IMR-90 (cell line): ENCODE results near the gene QKI. TPM values are rescaled to one million over a fixed set of nuclear protein-coding genes. Genes with fewer than 3 reads are reported as not detected.
"Not testable (repeated sequence)": the region's sequence is repeated elsewhere in the genome, so short reads cannot be mapped to it uniquely, and the experiment has no call there.

Experiments
- ATAC-seq: fragments of 200-7000 bp; cut with Tn5 transposase; 2 replicates; pipeline ENCODE4 v1.9.1; 2020; ENCODE audit warnings: low read depth, mild to moderate bottlenecking, moderate library complexity
- BruUV-seq: library from RNA; stranded (reverse); fragments of 400-500 nt; replicated peaks from 2 replicates; lab custom pipeline; 2021; lab: Mats Ljungman, UMichigan
- CTCF ChIA-PET: fragments of 300-600 bp; formaldehyde crosslinking; extraction: SDS; loops from one replicate; lab custom pipeline; 2021; ENCODE audit warnings: antibody characterized with exemption; lab: Yijun Ruan, JAX
- POLR2A ChIA-PET: fragments of 300-600 bp; sonication (Branson Sonifier 250); formaldehyde crosslinking; loops from one replicate; lab custom pipeline; 2022; ENCODE audit warnings: antibody characterized with exemption; ENCODE audit not compliant: unreplicated experiment; lab: Charles Lee
- DNase-seq: peaks from one replicate; pipeline ENCODE4 v3.0.0; 2013
- H2AFZ ChIP-seq: replicated peaks from 2 replicates; pipeline ENCODE3; 2013; ENCODE audit warnings: low read length, mild to moderate bottlenecking; ENCODE audit not compliant: poor library complexity
- H2AK5ac ChIP-seq: 2 replicates; pipeline ENCODE4 v1.6.1; 2013; ENCODE audit warnings: low read depth, low read length, inconsistent platforms
- H2AK9ac ChIP-seq: replicated peaks from 2 replicates; pipeline ENCODE3; 2013; ENCODE audit warnings: mild to moderate bottlenecking, low read depth, low read length, moderate library complexity; ENCODE audit not compliant: poor library complexity
- H2BK120ac ChIP-seq: 2 replicates; pipeline ENCODE4 v1.6.1; 2013; ENCODE audit warnings: low read depth, low read length, inconsistent platforms
- H2BK15ac ChIP-seq: 3 replicates; pipeline ENCODE4 v1.6.1; 2013; ENCODE audit warnings: low read depth, low read length, inconsistent platforms
- H2BK20ac ChIP-seq: 2 replicates; pipeline ENCODE4 v1.6.1; 2013; ENCODE audit warnings: low read depth, mild to moderate bottlenecking, inconsistent platforms, low read length, moderate library complexity
- H2BK5ac ChIP-seq: 2 replicates; pipeline ENCODE4 v1.6.1; 2013; ENCODE audit warnings: mild to moderate bottlenecking, low read depth, low read length, inconsistent platforms; ENCODE audit not compliant: poor library complexity, severe bottlenecking
- H3K14ac ChIP-seq: replicated peaks from 2 replicates; pipeline ENCODE4 v1.6.1; 2013; ENCODE audit warnings: low read depth, low read length, inconsistent platforms
- H3K18ac ChIP-seq: 2 replicates; pipeline ENCODE4 v1.6.1; 2013; ENCODE audit warnings: low read depth, low read length, control low read depth
- H3K23ac ChIP-seq: 2 replicates; pipeline ENCODE4 v1.6.1; 2013; ENCODE audit warnings: low read depth, low read length, inconsistent platforms
- H3K27ac ChIP-seq: 2 replicates; pipeline ENCODE4 v1.5.1; 2013; ENCODE audit warnings: mild to moderate bottlenecking, control low read depth, low read length; ENCODE audit not compliant: insufficient read depth
- H3K27me3 ChIP-seq: 2 replicates; pipeline ENCODE4 v1.6.1; 2013; ENCODE audit warnings: low read length; ENCODE audit not compliant: control insufficient read depth, insufficient read depth
- H3K36me3 ChIP-seq: 2 replicates; pipeline ENCODE4 v1.6.1; 2013; ENCODE audit warnings: low read length, mixed read lengths; ENCODE audit not compliant: control insufficient read depth, insufficient read depth
- H3K4ac ChIP-seq: 2 replicates; pipeline ENCODE4 v1.6.1; 2013; ENCODE audit warnings: low read depth, low read length, inconsistent platforms
- H3K4me1 ChIP-seq: 2 replicates; pipeline ENCODE4 v1.6.1; 2013; ENCODE audit warnings: low read length, mixed read lengths; ENCODE audit not compliant: control insufficient read depth, insufficient read depth
- H3K4me2 ChIP-seq: 2 replicates; pipeline ENCODE4 v1.6.1; 2013; ENCODE audit warnings: low read depth, mild to moderate bottlenecking, control low read depth, low read length, moderate library complexity
- H3K4me3 ChIP-seq: 2 replicates; pipeline ENCODE4 v1.5.1; 2013; ENCODE audit warnings: low read depth, mild to moderate bottlenecking, control low read depth, low read length, moderate library complexity; ENCODE audit not compliant: insufficient read depth
- H3K56ac ChIP-seq: 2 replicates; pipeline ENCODE4 v1.6.1; 2013; ENCODE audit warnings: low read length, inconsistent platforms; ENCODE audit not compliant: insufficient read depth; ENCODE audit errors: extremely low read depth
- H3K79me1 ChIP-seq, 2 experiments: 2 replicates each; pipeline ENCODE4 v1.6.1; 2013; ENCODE audit warnings: low read length in 2 of 2, inconsistent platforms in 1 of 2, low read depth in 1 of 2
- H3K9ac ChIP-seq: 2 replicates; pipeline ENCODE4 v1.6.1; 2013; ENCODE audit warnings: low read depth, low read length, control low read depth
- H3K9me1 ChIP-seq: 2 replicates; pipeline ENCODE4 v1.6.1; 2013; ENCODE audit warnings: low read length, inconsistent platforms; ENCODE audit not compliant: insufficient read depth
- H3K9me3 ChIP-seq: 2 replicates; pipeline ENCODE4 v1.6.1; 2013; ENCODE audit warnings: low read length; ENCODE audit not compliant: control insufficient read depth, insufficient read depth
- H4K20me1 ChIP-seq: 2 replicates; pipeline ENCODE4 v1.6.1; 2013; ENCODE audit warnings: low read length, inconsistent platforms; ENCODE audit not compliant: insufficient read depth
- H4K5ac ChIP-seq: 2 replicates; pipeline ENCODE4 v1.6.1; 2013; ENCODE audit warnings: mild to moderate bottlenecking, low read depth, low read length, control low read depth
- H4K8ac ChIP-seq, 2 experiments: 2 replicates each; pipeline ENCODE4 v1.6.1; 2013; ENCODE audit warnings: low read depth in 2 of 2, low read length in 2 of 2, control low read depth in 1 of 2, inconsistent platforms in 1 of 2
- H4K91ac ChIP-seq: 2 replicates; pipeline ENCODE4 v1.6.1; 2013; ENCODE audit warnings: low read depth, low read length, inconsistent platforms; ENCODE audit not compliant: insufficient read depth
- MAFK ChIP-seq: IDR thresholded peaks from 2 replicates; pipeline ENCODE4 v1.6.1; 2012; ENCODE audit warnings: low read depth, low read length, improper control_type of control experiment
- WGBS, 2 experiments: methylation state at CpG; one replicate each; pipeline versions ENCODE4 v1.1.5 to v1.1.7; 2013; ENCODE audit warnings: missing lambda C conversion rate in 2 of 2; ENCODE audit not compliant: insufficient read length in 1 of 2; ENCODE audit errors: extremely low coverage in 2 of 2; 5-methylcytosine and 5-hydroxymethylcytosine counted together
- dilution Hi-C: fragments of 300-500 bp; cut with HindIII; formaldehyde crosslinking; loops from one replicate; pipeline ENCODE4 v1.14.3; 2018; ENCODE audit warnings: low sequenced_read_pairs; ENCODE audit not compliant: unreplicated experiment
- in situ Hi-C: fragments of 300-500 bp; cut with MboI; formaldehyde crosslinking; loops from 3 replicates; pipeline ENCODE4 v1.14.3; 2019; ENCODE audit warnings: low sequenced_read_pairs, inconsistent platforms, mixed read lengths
- intact Hi-C: fragments of 100-400 bp; cut with micrococcal nuclease; formaldehyde crosslinking; loops from 2 replicates; pipeline ENCODE4 v1.10.0; 2022
- polyA plus RNA-seq, 3 experiments: library from polyadenylated mRNA; depleted of rRNA; stranded (reverse); fragments of >200 nt; gene quantifications; 2 replicates each; pipeline ENCODE4 v1.2.3, GENCODE V29; 2012; ENCODE audit warnings: low replicate concordance in 1 of 3
- total RNA-seq: library from RNA; depleted of rRNA; stranded (reverse); fragments of >200 nt; gene quantifications from 2 replicates; pipeline ENCODE4 v1.2.3, GENCODE V29; 2012

The QKI gene
- total and polyA plus RNA-seq, 2 of the 4 experiments (the other 2 are of a cell fraction), result 112 to 232 TPM

DNA sequence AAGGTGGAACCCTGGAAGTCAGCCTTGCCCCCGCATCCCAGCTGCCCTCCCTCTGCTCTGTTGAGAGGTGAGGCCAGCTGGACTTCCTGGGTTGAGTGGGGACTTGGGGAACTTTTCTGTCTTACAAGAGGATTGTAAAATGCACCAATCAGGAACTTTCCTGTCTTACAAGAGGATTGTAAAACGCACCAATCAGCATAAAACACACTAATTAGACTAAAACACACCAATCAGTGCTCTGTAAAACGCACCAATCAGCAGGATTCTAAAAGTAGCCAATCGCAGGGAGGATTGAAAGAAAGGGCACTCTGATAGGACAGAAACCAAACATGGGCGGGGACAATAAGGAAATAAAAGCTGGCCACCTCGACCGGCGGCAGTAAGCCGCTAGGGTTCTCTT lies 175.6 kb downstream of the QKI start:
- H4K91ac ChIP-seq, H3K4me1 ChIP-seq, H3K9me1 ChIP-seq, H2BK120ac ChIP-seq, H3K79me1 ChIP-seq, intact Hi-C loops, H4K8ac ChIP-seq, ATAC-seq, H3K56ac ChIP-seq, H3K18ac ChIP-seq, CTCF ChIA-PET, H3K4ac ChIP-seq, POLR2A ChIA-PET, H2BK15ac ChIP-seq, H2AK9ac ChIP-seq, H4K20me1 ChIP-seq, H2BK5ac ChIP-seq, H3K9me3 ChIP-seq, H3K23ac ChIP-seq, H3K36me3 ChIP-seq, H4K5ac ChIP-seq, DNase-seq, H2BK20ac ChIP-seq, H3K9ac ChIP-seq, dilution Hi-C loops, H2AFZ ChIP-seq, H3K27ac ChIP-seq, H3K14ac ChIP-seq, H3K4me3 ChIP-seq, BruUV-seq, H3K4me2 ChIP-seq, H3K27me3 ChIP-seq, H2AK5ac ChIP-seq: not testable (repeated sequence)
- in situ Hi-C loops, result loop anchor here (25.0 kb wide), 1 partner anchor 372 kb away; no protein-coding TSS in a partner anchor
- no CpG with 5 or more reads among the region's 9 CpGs for WGBS, 2 experiments
- 0 out of 2 replicates have a peak, but pooled peaks have one; percentile 26 for TF ChIP-seq MAFK
